HL-60 (cell line): ENCODE data around the gene LRRTM4.

Experiments
- POLR2AphosphoS5 ChIP-seq: IDR thresholded peaks from 2 replicates; pipeline ENCODE4 v1.6.1; 2012; ENCODE audit warnings: low read depth
- TF ChIP-seq, protein P1 (sequence below): IDR thresholded peaks from one replicate; pipeline ENCODE4 v1.5.1; 2011; ENCODE audit warnings: low read length, control low read depth, inconsistent platforms; ENCODE audit not compliant: insufficient read depth
- TF ChIP-seq, protein P2 (sequence below): IDR thresholded peaks from 2 replicates; pipeline ENCODE4 v1.6.1; 2012; ENCODE audit warnings: low read depth; ENCODE audit not compliant: insufficient replicate concordance

DNA sequence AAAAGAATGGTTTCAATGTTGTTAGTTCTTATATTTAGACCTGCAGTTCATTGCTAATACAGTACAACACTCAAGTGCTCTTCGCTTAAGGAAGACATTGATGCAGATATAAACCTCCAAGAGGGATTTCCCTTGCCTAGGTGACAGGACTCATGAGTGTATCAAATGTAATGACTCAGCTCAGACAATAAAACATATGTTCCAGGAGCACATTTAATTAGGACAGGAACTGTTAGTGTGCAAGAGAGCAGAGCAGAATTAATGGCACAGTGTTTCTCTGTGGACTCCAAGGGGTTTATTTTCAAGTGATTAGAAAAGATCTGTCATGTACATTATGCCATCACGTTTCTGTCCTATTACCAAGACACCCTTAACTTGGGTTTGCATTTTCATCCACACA, 375.0 kb downstream of the LRRTM4 start:
- TF ChIP-seq, protein P1, sequence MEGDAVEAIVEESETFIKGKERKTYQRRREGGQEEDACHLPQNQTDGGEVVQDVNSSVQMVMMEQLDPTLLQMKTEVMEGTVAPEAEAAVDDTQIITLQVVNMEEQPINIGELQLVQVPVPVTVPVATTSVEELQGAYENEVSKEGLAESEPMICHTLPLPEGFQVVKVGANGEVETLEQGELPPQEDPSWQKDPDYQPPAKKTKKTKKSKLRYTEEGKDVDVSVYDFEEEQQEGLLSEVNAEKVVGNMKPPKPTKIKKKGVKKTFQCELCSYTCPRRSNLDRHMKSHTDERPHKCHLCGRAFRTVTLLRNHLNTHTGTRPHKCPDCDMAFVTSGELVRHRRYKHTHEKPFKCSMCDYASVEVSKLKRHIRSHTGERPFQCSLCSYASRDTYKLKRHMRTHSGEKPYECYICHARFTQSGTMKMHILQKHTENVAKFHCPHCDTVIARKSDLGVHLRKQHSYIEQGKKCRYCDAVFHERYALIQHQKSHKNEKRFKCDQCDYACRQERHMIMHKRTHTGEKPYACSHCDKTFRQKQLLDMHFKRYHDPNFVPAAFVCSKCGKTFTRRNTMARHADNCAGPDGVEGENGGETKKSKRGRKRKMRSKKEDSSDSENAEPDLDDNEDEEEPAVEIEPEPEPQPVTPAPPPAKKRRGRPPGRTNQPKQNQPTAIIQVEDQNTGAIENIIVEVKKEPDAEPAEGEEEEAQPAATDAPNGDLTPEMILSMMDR: no peak
- TF ChIP-seq POLR2AphosphoS5: no peak
- TF ChIP-seq, protein P2, sequence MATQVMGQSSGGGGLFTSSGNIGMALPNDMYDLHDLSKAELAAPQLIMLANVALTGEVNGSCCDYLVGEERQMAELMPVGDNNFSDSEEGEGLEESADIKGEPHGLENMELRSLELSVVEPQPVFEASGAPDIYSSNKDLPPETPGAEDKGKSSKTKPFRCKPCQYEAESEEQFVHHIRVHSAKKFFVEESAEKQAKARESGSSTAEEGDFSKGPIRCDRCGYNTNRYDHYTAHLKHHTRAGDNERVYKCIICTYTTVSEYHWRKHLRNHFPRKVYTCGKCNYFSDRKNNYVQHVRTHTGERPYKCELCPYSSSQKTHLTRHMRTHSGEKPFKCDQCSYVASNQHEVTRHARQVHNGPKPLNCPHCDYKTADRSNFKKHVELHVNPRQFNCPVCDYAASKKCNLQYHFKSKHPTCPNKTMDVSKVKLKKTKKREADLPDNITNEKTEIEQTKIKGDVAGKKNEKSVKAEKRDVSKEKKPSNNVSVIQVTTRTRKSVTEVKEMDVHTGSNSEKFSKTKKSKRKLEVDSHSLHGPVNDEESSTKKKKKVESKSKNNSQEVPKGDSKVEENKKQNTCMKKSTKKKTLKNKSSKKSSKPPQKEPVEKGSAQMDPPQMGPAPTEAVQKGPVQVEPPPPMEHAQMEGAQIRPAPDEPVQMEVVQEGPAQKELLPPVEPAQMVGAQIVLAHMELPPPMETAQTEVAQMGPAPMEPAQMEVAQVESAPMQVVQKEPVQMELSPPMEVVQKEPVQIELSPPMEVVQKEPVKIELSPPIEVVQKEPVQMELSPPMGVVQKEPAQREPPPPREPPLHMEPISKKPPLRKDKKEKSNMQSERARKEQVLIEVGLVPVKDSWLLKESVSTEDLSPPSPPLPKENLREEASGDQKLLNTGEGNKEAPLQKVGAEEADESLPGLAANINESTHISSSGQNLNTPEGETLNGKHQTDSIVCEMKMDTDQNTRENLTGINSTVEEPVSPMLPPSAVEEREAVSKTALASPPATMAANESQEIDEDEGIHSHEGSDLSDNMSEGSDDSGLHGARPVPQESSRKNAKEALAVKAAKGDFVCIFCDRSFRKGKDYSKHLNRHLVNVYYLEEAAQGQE: no peak
